Liver (tissue), 9 donors: ENCODE measurements around the gene TMEM82. TPM values are rescaled to one million over a fixed set of nuclear protein-coding genes. Genes with fewer than 3 reads are reported as not detected.

Experiments
- DNase-seq: peaks from one replicate; pipeline ENCODE4 v3.0.0-alpha.2; 2017; ENCODE audit warnings: low spot score
- H3K27ac ChIP-seq, 2 donors: one replicate each; pipeline ENCODE4 v1.7.0; 2013; ENCODE audit warnings: inconsistent platforms in 2 of 2, low read length in 2 of 2, control low read depth in 1 of 2, low read depth in 1 of 2, mild to moderate bottlenecking in 1 of 2
- H3K27me3 ChIP-seq, 4 donors: one replicate each; pipeline versions ENCODE4 v1.6.1 to v1.7.0; 2013; ENCODE audit warnings: low read length in 3 of 4, inconsistent platforms in 1 of 4, mild to moderate bottlenecking in 1 of 4, moderate library complexity in 1 of 4; ENCODE audit not compliant: control insufficient read depth in 4 of 4, insufficient read depth in 4 of 4
- H3K36me3 ChIP-seq, 4 donors: one replicate each; pipeline versions ENCODE4 v1.6.1 to v1.7.0; 2013; ENCODE audit warnings: low read length in 3 of 4, mild to moderate bottlenecking in 3 of 4, low read depth in 1 of 4, moderate library complexity in 1 of 4; ENCODE audit not compliant: control insufficient read depth in 4 of 4, insufficient read depth in 3 of 4
- H3K4me1 ChIP-seq, 4 donors: one replicate each; pipeline versions ENCODE4 v1.6.1 to v1.7.0; 2013; ENCODE audit warnings: low read length in 3 of 4, mild to moderate bottlenecking in 3 of 4, moderate library complexity in 1 of 4; ENCODE audit not compliant: control insufficient read depth in 4 of 4, insufficient read depth in 4 of 4
- H3K4me3 ChIP-seq, 3 donors: one replicate each; pipeline versions ENCODE4 v1.6.1 to v1.7.0; 2013; ENCODE audit warnings: low read length in 3 of 3, control low read depth in 1 of 3, low read depth in 1 of 3, mild to moderate bottlenecking in 1 of 3
- H3K9ac ChIP-seq, 2 donors: one replicate each; pipeline ENCODE4 v1.7.0; 2013; ENCODE audit warnings: low read length in 2 of 2, mild to moderate bottlenecking in 2 of 2, moderate library complexity in 2 of 2, control low read depth in 1 of 2, low read depth in 1 of 2
- H3K9me3 ChIP-seq, 4 donors: one replicate each; pipeline versions ENCODE4 v1.6.1 to v1.7.0; 2013; ENCODE audit warnings: low read length in 3 of 4; ENCODE audit not compliant: control insufficient read depth in 4 of 4
- EGR1 ChIP-seq, 2 donors: IDR thresholded peaks; 2 replicates each; pipeline ENCODE4 v1.6.1; 2016 to 2018; ENCODE audit warnings: antibody characterized with exemption in 2 of 2, low read depth in 2 of 2
- FOXA1 ChIP-seq: IDR thresholded peaks from 2 replicates; pipeline ENCODE4 v1.6.1; 2016; ENCODE audit warnings: antibody characterized with exemption
- FOXA2 ChIP-seq: IDR thresholded peaks from 2 replicates; pipeline ENCODE4 v1.6.1; 2016; ENCODE audit warnings: antibody characterized with exemption
- GABPA ChIP-seq, 2 donors: IDR thresholded peaks in 1 of 2; conservative IDR thresholded peaks in 1 of 2; 2 replicates each; pipeline ENCODE4 v1.6.1; 2016; ENCODE audit warnings: antibody characterized with exemption in 2 of 2, mild to moderate bottlenecking in 1 of 2, moderate library complexity in 1 of 2
- HNF4A ChIP-seq, 2 donors: conservative IDR thresholded peaks; 2 replicates each; pipeline ENCODE4 v1.6.1; 2016; ENCODE audit warnings: antibody characterized with exemption in 2 of 2, mild to moderate bottlenecking in 2 of 2
- JUND ChIP-seq, 2 donors: IDR thresholded peaks; 2 replicates each; pipeline ENCODE4 v1.6.1; 2016; ENCODE audit warnings: antibody characterized with exemption in 2 of 2
- MAX ChIP-seq: IDR thresholded peaks from 2 replicates; pipeline ENCODE4 v1.6.1; 2016; ENCODE audit warnings: antibody characterized with exemption
- NR2F2 ChIP-seq: IDR thresholded peaks from 2 replicates; pipeline ENCODE4 v1.6.1; 2016; ENCODE audit warnings: antibody characterized with exemption
- RAD21 ChIP-seq, 2 donors: IDR thresholded peaks; 2 replicates each; pipeline ENCODE4 v1.6.1; 2016; ENCODE audit warnings: antibody characterized with exemption in 2 of 2, mild to moderate bottlenecking in 2 of 2
- RXRA ChIP-seq, 2 donors: IDR thresholded peaks; 2 replicates each; pipeline ENCODE4 v1.6.1; 2017 to 2018; ENCODE audit warnings: antibody characterized with exemption in 2 of 2, mild to moderate bottlenecking in 1 of 2
- TAF1 ChIP-seq: conservative IDR thresholded peaks from 2 replicates; pipeline ENCODE4 v1.6.1; 2016; ENCODE audit warnings: antibody characterized with exemption, mild to moderate bottlenecking
- YY1 ChIP-seq: IDR thresholded peaks from 2 replicates; pipeline ENCODE4 v1.6.1; 2016; ENCODE audit warnings: antibody characterized with exemption, mild to moderate bottlenecking
- WGBS: extraction: QIAGEN DNeasy Blood & Tissue Kit; methylation state at CpG from one replicate; pipeline ENCODE4 v1.1.7; 2013; 5-methylcytosine and 5-hydroxymethylcytosine counted together
- polyA plus RNA-seq, 2 donors: library from polyadenylated mRNA; stranded (reverse) in 1 of 2; unstranded in 1 of 2; fragments of 200-250 nt in 1 of 2; fragments of >200 nt in 1 of 2; fragmentation: Nextera tagmentation in 1 of 2; extraction: Ambion mirVana in 1 of 2; gene quantifications; one replicate each; pipeline versions ENCODE4 v1.2.1 to v1.2.3, GENCODE V29; 2013 to 2015
- total RNA-seq, 2 donors: library from RNA; depleted of rRNA; stranded (reverse); fragments of >200 nt; gene quantifications; one replicate each; pipeline ENCODE4 v1.2.3, GENCODE V29; 2014
- TF ChIP-seq, protein P1 (sequence below): IDR thresholded peaks from 2 replicates; pipeline ENCODE4 v1.6.1; 2016; ENCODE audit warnings: antibody characterized with exemption
- TF ChIP-seq, protein P2 (sequence below): IDR thresholded peaks from 2 replicates; pipeline ENCODE4 v1.6.1; 2016; ENCODE audit warnings: antibody characterized with exemption
- TF ChIP-seq, protein P3 (sequence below): fragments of 150-350 bp; IDR thresholded peaks from 2 replicates; pipeline ENCODE4 v1.5.1; 2017; ENCODE audit warnings: improper control_type of control experiment, low read depth, low read length; ENCODE audit not compliant: missing input control
- donor health status: healthy.
- donor health status: healthy.
- donor health status: healthy.
- donor health status: healthy.
- donor health status: healthy.

Gene TMEM82
- total and polyA plus RNA-seq, 4 donors = 5.6 to 26.3 (median 13.4) TPM

DNA sequence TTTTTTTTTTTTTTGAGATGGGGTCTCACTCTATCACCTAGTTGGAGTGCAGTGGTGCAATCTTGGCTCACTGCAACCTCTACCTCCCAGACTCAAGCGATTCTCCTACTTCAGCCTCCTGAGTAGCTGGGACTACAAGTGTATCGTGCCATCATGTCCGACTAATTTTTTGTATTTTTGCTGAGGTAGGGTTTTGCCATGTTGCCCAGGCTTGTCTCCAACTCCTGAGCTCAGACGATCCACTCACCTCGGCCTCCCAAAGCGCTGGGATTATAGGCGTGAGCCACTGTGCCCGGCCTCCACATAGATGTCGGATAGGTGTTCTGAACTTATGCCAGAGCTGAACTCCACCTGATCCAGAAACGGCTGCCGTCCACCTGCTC lies 37.1 kb upstream of the TMEM82 start:
- Histone ChIP-seq H3K9me3 (no peaks in the 10 kb centered on the region), H3K4me1 (peaks cover 0 to 12% (median 0%) of the 10 kb centered on the region in 4 donors), H3K9ac (no peak overlapping the region), H3K27ac (no peak overlapping the region), H3K4me3 (no peak overlapping the region), H3K27me3 (no peaks in the 10 kb centered on the region), H3K36me3 (no peaks in the 10 kb centered on the region)
- TF ChIP-seq, protein P1, sequence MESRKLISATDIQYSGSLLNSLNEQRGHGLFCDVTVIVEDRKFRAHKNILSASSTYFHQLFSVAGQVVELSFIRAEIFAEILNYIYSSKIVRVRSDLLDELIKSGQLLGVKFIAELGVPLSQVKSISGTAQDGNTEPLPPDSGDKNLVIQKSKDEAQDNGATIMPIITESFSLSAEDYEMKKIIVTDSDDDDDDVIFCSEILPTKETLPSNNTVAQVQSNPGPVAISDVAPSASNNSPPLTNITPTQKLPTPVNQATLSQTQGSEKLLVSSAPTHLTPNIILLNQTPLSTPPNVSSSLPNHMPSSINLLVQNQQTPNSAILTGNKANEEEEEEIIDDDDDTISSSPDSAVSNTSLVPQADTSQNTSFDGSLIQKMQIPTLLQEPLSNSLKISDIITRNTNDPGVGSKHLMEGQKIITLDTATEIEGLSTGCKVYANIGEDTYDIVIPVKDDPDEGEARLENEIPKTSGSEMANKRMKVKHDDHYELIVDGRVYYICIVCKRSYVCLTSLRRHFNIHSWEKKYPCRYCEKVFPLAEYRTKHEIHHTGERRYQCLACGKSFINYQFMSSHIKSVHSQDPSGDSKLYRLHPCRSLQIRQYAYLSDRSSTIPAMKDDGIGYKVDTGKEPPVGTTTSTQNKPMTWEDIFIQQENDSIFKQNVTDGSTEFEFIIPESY = no peak
- TF ChIP-seq HNF4A (conservative IDR thresholded peaks at IDR 0.05) = no peak
- no peak for TF ChIP-seq FOXA2
- TF ChIP-seq TAF1 = no peak
- TF ChIP-seq GABPA (IDR thresholded peaks at IDR 0.05 in 1 of 2, conservative IDR thresholded peaks at IDR 0.05 in 1 of 2) = no peak
- WGBS = 97% methylated on average over 11 of the region's 11 CpGs
- DNase-seq = no peak

DNA sequence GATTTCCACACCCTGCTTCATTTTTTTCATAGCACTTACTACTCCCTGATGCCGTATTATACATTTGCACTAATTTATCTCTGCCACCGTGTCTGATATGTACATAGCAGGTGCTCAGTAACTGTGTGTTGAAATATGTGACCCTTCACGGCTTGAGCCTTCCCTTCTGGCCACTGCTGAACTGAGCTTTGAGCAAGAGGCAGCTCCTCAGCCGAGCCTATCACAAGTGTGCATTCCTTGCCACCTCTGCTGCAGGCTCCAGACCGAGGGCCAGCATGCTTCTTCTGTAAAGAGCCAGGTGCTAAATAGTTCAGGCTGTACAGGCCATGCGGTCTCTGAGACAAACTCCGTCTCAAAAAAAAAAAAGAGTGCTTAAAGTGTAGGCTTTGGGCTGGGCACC lies 35.5 kb upstream of the TMEM82 start:
- H3K4me1 ChIP-seq = peaks cover 0 to 12% (median 0%) of the 10 kb centered on the region in 4 donors
- 85% methylated on average over 7 of the region's 7 CpGs for WGBS

GRCh38 chr1:15707239-15707925 lies 34.9 kb upstream of the TMEM82 start:
- H3K27ac ChIP-seq = no peak overlapping the region
- H3K9ac ChIP-seq = no peak overlapping the region
- no peaks in the 10 kb centered on the region for H3K9me3 ChIP-seq
- 88% methylated on average over 8 of the region's 8 CpGs for WGBS
- H3K27me3 ChIP-seq = no peaks in the 10 kb centered on the region
- no peaks in the 10 kb centered on the region for H3K36me3 ChIP-seq
- DNase-seq = no peak
- TF ChIP-seq RAD21 (IDR thresholded peaks at IDR 0.05) (no peak), TAF1 (no peak), FOXA1 (no peak), GABPA (IDR thresholded peaks at IDR 0.05 in 1 of 2, conservative IDR thresholded peaks at IDR 0.05 in 1 of 2) (no peak), MAX (no peak)
- TF ChIP-seq, protein P2, sequence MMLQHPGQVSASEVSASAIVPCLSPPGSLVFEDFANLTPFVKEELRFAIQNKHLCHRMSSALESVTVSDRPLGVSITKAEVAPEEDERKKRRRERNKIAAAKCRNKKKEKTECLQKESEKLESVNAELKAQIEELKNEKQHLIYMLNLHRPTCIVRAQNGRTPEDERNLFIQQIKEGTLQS = no peak
- TF ChIP-seq, protein P3, sequence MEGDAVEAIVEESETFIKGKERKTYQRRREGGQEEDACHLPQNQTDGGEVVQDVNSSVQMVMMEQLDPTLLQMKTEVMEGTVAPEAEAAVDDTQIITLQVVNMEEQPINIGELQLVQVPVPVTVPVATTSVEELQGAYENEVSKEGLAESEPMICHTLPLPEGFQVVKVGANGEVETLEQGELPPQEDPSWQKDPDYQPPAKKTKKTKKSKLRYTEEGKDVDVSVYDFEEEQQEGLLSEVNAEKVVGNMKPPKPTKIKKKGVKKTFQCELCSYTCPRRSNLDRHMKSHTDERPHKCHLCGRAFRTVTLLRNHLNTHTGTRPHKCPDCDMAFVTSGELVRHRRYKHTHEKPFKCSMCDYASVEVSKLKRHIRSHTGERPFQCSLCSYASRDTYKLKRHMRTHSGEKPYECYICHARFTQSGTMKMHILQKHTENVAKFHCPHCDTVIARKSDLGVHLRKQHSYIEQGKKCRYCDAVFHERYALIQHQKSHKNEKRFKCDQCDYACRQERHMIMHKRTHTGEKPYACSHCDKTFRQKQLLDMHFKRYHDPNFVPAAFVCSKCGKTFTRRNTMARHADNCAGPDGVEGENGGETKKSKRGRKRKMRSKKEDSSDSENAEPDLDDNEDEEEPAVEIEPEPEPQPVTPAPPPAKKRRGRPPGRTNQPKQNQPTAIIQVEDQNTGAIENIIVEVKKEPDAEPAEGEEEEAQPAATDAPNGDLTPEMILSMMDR = no peak
- no peak overlapping the region for H3K4me3 ChIP-seq
- H3K4me1 ChIP-seq = peaks cover 0 to 10% (median 0%) of the 10 kb centered on the region in 4 donors

More for the DNA sequence above, 35.5 kb upstream of the TMEM82 start:
- no peak for DNase-seq
- Histone ChIP-seq H3K36me3 (no peaks in the 10 kb centered on the region), H3K27ac (no peak overlapping the region), H3K9me3 (no peaks in the 10 kb centered on the region), H3K27me3 (no peaks in the 10 kb centered on the region), H3K4me3 (no peak overlapping the region), H3K9ac (no peak overlapping the region)
- TF ChIP-seq RXRA (IDR thresholded peaks at IDR 0.05) (no peak), YY1 (no peak), FOXA1 (no peak), EGR1 (IDR thresholded peaks at IDR 0.05; ENCODE audit: low read depth in 2 of 2) (no peak), JUND (IDR thresholded peaks at IDR 0.05) (no peak), NR2F2 (no peak), MAX (no peak), HNF4A (conservative IDR thresholded peaks at IDR 0.05) (no peak)
- TF ChIP-seq, protein P3 = no peak
- TF ChIP-seq, protein P2 = no peak
